GM19238 (cell line): ENCODE measurements around the gene RAB3A.
"Not testable (repeated sequence)": the region's sequence is repeated elsewhere in the genome, so short reads cannot be mapped to it uniquely, and the experiment has no call there.

Experiments
- DNase-seq: peaks from one replicate; pipeline ENCODE4 v3.0.0; 2011; ENCODE audit warnings: low spot score; ENCODE audit not compliant: insufficient read length

Gene RAB3A

GRCh38 chr19:18223860-18224524, 20.1 kb upstream of the RAB3A start:
- DNase-seq: no peak

GRCh38 chr19:18221815-18222725, 18.2 kb upstream of the RAB3A start:
- DNase-seq: no peak

- DNase-seq: no peak
Measured at GRCh38 chr19:18220632-18221275, 16.9 kb upstream of the RAB3A start.

DNA sequence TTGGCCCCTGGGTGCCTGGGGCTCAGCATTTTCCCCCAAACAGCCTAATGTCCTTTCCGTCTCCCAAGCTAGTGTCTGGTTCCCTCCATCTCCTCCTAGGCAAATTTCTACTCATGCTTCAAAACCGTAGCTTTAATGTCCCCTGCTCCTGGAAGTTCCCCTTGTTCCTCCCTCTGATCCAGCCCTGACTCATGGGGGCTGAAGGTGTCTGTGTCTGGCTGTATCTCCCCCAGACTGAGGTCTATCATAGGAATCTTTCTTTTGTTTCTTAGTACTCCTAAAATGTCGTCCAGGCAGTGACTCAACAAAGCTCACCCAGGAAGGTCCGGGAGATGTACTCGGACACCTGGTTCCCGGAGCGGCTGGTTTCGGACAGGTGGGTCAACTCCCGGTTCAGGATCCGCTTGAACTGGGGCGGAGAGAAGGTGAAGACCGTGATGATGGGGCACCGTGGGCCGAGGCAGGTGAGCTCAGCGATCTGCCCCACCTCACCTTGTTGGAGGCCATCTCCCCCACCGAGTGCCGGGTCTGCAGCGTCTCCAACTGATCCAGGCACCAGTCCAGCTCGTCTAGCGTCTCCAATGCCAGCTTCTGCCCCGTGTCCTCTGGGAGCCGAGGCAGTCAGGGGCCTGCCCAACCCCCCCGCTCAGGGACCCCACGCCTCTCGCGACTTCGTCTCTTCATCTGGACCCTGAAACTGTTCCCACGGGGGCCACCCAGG, 16.2 kb upstream of the RAB3A start:
- no peak for DNase-seq

DNA sequence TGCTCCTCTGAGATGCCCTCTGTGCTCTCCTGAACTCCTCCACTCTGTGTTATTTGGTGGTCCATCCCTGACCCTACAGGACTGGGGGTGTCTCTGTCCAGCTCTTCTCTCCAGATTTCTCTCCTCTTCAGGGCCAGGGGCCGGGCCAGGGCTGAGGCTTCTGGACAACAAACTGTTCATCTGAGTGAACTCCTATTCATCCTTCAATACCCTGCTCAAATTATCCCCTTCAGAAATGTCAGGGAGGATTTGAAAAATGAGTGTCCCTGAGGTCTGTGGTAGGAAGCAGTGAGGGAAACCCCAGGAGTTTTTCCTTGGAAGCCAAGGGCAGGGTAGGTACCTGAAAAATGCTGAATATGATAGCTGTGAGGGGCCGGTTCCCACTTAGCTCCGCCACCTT, 14.8 kb upstream of the RAB3A start:
- DNase-seq: no peak

DNA sequence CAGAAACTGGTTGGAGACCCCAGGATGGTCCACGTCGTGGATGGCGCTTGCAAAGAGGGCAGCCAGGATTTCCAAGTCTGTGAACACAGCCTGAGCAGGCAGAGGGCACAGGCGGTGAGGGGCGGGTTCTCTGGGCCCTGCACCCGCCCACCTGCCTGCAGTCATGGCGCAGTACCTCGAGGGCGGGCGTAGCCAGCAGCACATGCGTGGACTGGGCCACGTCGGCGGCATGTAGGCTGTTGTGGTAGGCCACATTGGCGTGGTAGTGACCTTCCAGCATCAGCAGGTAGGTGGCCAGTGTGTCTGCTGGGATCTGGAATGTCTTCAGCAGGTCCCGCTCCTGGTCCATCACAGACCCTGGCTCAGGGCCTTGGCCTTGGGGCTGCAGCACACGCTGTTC, 14.3 kb upstream of the RAB3A start:
- no peak for DNase-seq

- DNase-seq: no peak
Measured at GRCh38 chr19:18216789-18217188, 12.9 kb upstream of the RAB3A start.

- DNase-seq: no peak
Measured at GRCh38 chr19:18214779-18215433, 11.1 kb upstream of the RAB3A start.

- no peak for DNase-seq
Measured at GRCh38 chr19:18211683-18212082, 7.8 kb upstream of the RAB3A start.

DNA sequence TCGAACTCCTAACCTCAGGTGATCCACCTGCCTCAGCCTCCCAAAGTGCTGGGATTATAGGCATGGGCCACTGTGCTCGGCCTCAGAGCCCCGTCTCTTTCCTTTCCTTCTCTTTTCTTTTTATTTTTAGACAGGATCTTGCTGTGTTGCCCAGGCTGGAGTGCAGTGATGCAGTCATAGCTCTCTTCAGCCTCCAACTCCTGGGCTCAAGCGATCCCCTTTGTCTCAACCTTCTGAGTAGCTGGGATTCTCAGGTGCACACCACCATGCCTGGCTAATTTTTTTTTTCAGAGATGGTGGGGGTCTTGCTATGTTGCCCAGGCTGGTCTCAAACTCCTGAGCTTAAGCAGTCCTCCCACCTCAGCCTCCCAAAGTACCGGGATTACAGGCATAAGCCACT, 6.1 kb upstream of the RAB3A start:
- DNase-seq: not testable (repeated sequence)

DNA sequence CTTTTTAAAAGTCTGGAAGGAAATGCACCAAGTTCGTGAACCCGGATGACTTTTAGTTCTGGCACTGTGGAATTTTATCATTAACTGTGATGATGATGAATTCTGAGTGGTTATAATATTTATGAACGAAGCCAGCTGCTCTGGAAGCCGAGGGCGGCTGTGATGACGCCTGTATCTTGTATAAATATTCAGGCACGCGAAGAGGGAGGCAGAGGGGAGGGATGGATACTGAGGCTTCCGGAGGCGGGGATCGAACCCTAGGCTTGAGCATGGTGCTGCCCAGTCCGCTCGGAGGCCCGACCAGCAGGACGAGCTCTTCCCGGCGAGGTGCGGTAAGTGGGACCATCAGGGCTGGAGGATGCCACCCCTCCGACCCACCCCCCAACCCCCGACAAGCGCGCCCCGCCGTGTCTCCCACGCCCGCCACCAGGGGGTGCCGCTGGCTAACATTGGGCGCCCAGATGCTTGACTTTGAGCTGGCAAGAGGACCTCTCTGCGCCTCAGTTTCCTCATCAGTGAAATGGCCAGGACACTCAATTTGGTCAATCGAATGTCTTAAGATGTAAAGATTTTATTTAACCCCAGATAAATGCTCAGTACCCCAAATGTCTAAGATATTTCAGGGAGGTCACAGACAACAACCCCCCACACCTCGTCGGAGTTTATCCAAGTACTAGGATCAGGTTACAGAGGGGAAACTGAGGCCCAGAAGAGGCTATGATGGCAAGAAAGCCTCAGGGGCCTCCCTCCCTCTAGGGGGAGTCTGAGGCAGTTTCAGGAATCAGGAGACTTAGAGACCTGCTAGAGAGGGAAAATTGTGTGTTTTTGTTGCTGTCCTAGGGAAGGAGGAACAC, 4.5 kb upstream of the RAB3A start:
- DNase-seq: no peak

- no peak for DNase-seq
Measured at GRCh38 chr19:18206018-18206417, 2.2 kb upstream of the RAB3A start.

DNA sequence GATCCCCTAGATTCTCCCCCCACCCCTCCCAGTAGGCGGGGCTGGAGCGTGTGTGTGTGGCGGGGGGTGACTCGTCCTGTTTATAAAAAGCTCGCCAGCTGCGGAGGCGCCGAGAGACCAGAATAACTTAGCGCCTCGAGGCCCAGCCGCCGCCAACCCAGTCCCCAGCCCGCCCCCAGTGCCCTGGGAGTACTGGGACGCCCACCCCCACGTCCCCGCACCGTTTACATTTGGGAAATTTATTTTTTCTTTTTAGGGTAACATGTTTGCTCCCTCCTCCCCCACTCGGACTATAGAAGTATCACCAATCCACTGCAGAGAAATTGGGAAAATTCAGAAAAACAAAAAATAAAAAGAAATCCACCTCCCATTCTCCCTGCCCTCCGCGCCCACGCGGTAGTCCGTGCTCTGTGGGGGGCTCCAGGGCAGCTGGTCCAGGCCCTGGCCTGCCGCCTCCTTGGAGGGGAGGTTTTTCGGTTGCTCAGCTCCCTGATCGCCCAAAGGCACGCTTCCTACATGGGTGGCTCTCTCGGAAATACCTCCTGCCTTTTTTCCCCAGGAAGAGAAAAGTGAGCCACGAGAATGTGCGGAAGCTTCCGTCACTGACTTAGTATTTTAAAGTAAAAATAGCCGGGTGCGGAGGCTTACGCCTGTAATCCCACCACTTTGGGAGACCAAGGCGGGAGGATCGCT, 1.5 kb upstream of the RAB3A start:
- no peak for DNase-seq

DNA sequence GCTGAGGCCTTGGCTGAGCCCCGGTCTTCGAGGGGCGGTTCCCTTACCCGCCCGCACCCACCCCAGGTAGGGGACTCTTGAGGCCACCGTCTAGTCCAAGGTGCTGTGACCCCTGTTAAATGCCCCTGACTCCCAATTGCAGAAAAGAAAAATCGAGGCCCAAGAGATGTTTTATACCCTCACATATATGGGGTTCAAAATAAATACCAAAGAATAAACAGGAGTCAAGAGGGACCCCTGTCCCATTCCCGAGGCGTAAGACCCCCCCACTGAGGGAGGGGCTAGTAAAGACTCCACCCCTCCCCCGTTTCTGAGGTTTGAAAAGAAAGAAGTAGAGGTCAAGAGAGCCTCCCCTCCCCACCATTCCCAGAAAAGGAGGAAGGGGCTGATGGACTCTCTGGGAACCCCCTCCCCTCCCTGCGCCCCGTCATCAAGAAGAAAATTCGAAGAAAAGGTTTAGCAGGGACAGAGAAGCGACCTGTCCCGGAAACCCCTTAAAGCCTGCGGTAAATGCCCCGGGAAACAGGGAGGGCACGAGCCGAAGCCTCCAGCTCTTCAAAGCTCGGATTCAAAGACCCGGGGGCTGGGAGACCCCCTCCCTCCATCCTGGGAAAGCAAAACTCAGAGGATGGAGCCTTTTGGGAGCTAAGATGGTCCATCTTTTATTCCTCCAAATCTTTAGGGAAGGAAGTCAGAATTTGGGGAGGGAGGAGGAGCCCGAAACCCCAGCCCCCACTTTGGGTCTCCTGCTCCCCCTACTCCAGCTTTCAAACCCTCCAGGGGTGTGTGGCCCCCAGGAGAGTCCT, 755 bp upstream of the RAB3A start:
- DNase-seq: no peak

- no peak for DNase-seq
Measured at GRCh38 chr19:18203408-18203862, 407 bp downstream of the RAB3A start.

DNA sequence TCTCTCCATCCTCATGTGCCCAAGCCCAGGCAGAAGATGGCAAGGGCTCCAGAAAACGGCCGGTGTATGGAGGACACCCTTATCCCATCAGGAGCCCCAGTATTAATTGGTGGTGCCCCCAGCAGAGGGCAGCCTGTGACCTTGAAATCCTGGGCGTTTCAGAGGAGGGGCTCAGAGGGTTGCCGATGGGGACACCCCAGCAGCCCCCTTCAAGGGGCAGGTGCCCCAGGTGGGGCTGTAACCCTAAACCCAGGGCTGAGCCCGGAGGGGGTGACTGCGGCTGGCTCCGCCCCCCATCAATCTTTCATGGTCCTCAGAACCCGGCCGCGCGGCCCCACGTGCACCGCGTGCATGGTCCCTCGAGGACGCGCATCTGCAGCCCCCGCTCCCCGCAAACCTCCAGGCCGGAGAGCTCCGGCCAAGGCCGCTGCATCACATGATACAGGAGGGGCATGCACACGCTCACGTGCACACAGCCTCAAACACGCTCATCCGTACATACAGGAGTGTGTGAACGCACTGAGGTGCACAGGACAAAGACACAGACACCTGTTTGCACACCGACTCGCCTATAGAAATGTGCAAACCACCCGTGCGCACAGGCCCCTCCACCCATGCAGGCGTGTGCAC, 949 bp downstream of the RAB3A start:
- DNase-seq: no peak

DNA sequence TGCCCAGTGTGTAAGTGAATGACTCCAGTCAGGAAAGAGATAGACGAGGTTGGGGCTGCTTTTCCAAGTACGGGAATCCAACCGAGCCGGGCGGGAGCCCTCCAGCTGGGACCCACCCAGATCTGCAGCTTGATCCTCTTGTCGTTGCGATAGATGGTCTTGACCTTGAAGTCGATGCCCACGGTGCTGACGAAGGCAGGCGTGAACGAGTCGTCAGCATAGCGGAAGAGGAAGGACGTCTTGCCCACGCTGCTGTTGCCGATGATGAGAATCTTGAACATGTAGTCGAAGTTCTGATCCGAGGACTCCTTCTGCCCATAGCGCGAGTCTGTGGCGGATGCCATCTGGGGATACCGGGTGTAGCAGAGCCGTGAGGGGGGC, 1.5 kb downstream of the RAB3A start:
- no peak for DNase-seq

DNA sequence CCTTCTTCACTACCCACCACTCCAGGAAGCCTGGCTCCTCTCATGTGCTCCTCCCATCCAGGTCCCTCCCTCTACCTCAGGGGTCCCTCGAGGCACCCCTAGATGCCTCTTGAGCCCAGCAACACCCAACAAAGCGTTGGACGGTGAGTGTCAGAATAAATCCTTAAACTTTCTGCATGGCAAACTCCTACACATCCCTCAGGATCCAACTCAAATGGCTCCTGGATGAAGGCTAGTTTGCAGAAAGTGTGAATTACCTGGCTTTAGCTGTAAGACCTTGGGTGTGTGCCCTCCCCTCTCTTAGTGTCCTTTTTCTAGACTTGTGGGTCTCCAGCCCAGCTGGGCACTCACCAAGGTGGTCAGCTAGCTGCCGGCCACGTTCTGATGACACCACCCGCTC, 5.5 kb downstream of the RAB3A start:
- no peak for DNase-seq
